DMS79 (cell line): ENCODE results near the gene ASS1.
"Not testable (repeated sequence)": the region's sequence is repeated elsewhere in the genome, so short reads cannot be mapped to it uniquely, and the experiment has no call there.

Experiments used
- DNase-seq: peaks from one replicate; lab custom pipeline; 2025; lab: John Stamatoyannopoulos, UW

The ASS1 gene

GRCh38 chr9:130434656-130435055, 10.1 kb upstream of the ASS1 start:
- DNase-seq: not testable (repeated sequence)

GRCh38 chr9:130437011-130437789, 7.6 kb upstream of the ASS1 start:
- no peak for DNase-seq

GRCh38 chr9:130438382-130438981, 6.3 kb upstream of the ASS1 start:
- no peak for DNase-seq

GRCh38 chr9:130441031-130441430, 3.7 kb upstream of the ASS1 start:
- no peak for DNase-seq

- no peak for DNase-seq
These were observed 1.9 kb upstream of the ASS1 start for GRCh38 chr9:130442746-130443455.

- no peak for DNase-seq
These were observed 1.3 kb upstream of the ASS1 start for GRCh38 chr9:130443456-130443801.

GRCh38 chr9:130443840-130444492, 795 bp upstream of the ASS1 start:
- DNase-seq: no peak

GRCh38 chr9:130445268-130445983, 665 bp downstream of the ASS1 start:
- DNase-seq: no peak

GRCh38 chr9:130446101-130446861, 1.5 kb downstream of the ASS1 start:
- DNase-seq: no peak

GRCh38 chr9:130447193-130447816, 2.5 kb downstream of the ASS1 start:
- DNase-seq: no peak

GRCh38 chr9:130448035-130448624, 3.4 kb downstream of the ASS1 start:
- no peak for DNase-seq

- no peak for DNase-seq
These were observed 4.2 kb downstream of the ASS1 start for GRCh38 chr9:130448771-130449603.

- DNase-seq: peak; percentile 16
These were observed 5.7 kb downstream of the ASS1 start for GRCh38 chr9:130450344-130451003.

- no peak for DNase-seq
These were observed 6.2 kb downstream of the ASS1 start for GRCh38 chr9:130451004-130451390.

- peak; percentile 81 for DNase-seq
These were observed 7.0 kb downstream of the ASS1 start for GRCh38 chr9:130451509-130452388.

GRCh38 chr9:130452835-130453234, 8.1 kb downstream of the ASS1 start:
- DNase-seq: no peak

- peak; percentile 84 for DNase-seq
These were observed 8.7 kb downstream of the ASS1 start for GRCh38 chr9:130453487-130453886.
